Suppressor macrophage treated with lipopolysaccharide for 1 hour (primary cell): Measurements from ENCODE around the gene GIT1.
A peak's percentile ranks its signal among the peaks of the same experiment; 100 is the strongest.

Experiments
- DNase-seq, 3 donors: peaks; one replicate each; pipeline ENCODE4 v3.0.0-alpha.2; 2020 to 2022

GIT1 gene

GRCh38 chr17:29578626-29579485 is 10.6 kb downstream of the GIT1 start:
- no peak for DNase-seq

- DNase-seq = no peak
These were observed 11.8 kb downstream of the GIT1 start for GRCh38 chr17:29577385-29578211.

- no peak for DNase-seq
These were observed 12.5 kb downstream of the GIT1 start for GRCh38 chr17:29577001-29577370.

- DNase-seq = no peak
These were observed 13.0 kb downstream of the GIT1 start for GRCh38 chr17:29576214-29577000.

GRCh38 chr17:29575511-29576213 is 13.8 kb downstream of the GIT1 start:
- no peak for DNase-seq

- no peak for DNase-seq
These were observed 14.5 kb downstream of the GIT1 start for GRCh38 chr17:29574732-29575510.

- no peak for DNase-seq
These were observed 15.3 kb downstream of the GIT1 start for GRCh38 chr17:29573871-29574731.

- no peak for DNase-seq
These were observed 15.9 kb downstream of the GIT1 start for GRCh38 chr17:29573558-29573869.

- DNase-seq = peak; percentile 87 to 93 (median 92)
These were observed 16.5 kb downstream of the GIT1 start for GRCh38 chr17:29572691-29573557.

- peak in 1 of 3 donors; percentile 28 for DNase-seq
These were observed 17.4 kb downstream of the GIT1 start for GRCh38 chr17:29571883-29572681.

GRCh38 chr17:29571486-29571882 is 18.0 kb downstream of the GIT1 start:
- DNase-seq = no peak

- no peak for DNase-seq
These were observed 18.9 kb downstream of the GIT1 start for GRCh38 chr17:29570521-29570920.

- peak; percentile 33 to 52 (median 41) for DNase-seq
These were observed 20.1 kb downstream of the GIT1 start for GRCh38 chr17:29569245-29569950.

- DNase-seq = peak; percentile 77 to 88 (median 86)
These were observed 20.9 kb downstream of the GIT1 start, which contains the start of gene TP53I13 for GRCh38 chr17:29568331-29569244. TSS of gene TP53I13 (plus strand) at chr17:29568701. CDS start at chr17:29568759, 58 bp downstream.

- peak; percentile 63 to 83 (median 67) for DNase-seq
These were observed 21.7 kb downstream of the GIT1 start for GRCh38 chr17:29567554-29568330.

- DNase-seq = no peak
These were observed 22.2 kb downstream of the GIT1 start for GRCh38 chr17:29567304-29567553.
